ENCODE results near the gene LYPD5.

LYPD5 gene

GRCh38 chr19:43760941-43761340 lies 41.3 kb downstream of the LYPD5 start:
- Histone ChIP-seq H3K9me3 (ENCODE audit: insufficient read depth, low read depth, low read length) (no peaks in the 10 kb centered on the region), H3K36me3 (ENCODE audit: insufficient read depth, low read depth, low read length) (no peaks in the 10 kb centered on the region), H3K4me1 (ENCODE audit: insufficient read depth, low read length) (0 out of 2 replicates have a peak, but pooled peaks cover 7% of the 10 kb centered on the region), H3K27ac (ENCODE audit: low read length) (no peak overlapping the region), H3K27me3 (ENCODE audit: insufficient read depth, low read length) (no peaks in the 10 kb centered on the region), H3K4me3 (ENCODE audit: low read length) (no peak overlapping the region), H3K9ac (ENCODE audit: low read depth, low read length) (no peak overlapping the region)

GRCh38 chr19:43759515-43759914 lies 42.7 kb downstream of the LYPD5 start:
- no peak overlapping the region for H3K4me3 ChIP-seq (ENCODE audit: low read length)
- no peaks in the 10 kb centered on the region for H3K36me3 ChIP-seq (ENCODE audit: insufficient read depth, low read depth, low read length)
- no peak overlapping the region for H3K27ac ChIP-seq (ENCODE audit: low read length)
- no peak overlapping the region for H3K9ac ChIP-seq (ENCODE audit: low read depth, low read length)
- no peaks in the 10 kb centered on the region for H3K27me3 ChIP-seq (ENCODE audit: insufficient read depth, low read length)
- H3K4me1 ChIP-seq (ENCODE audit: insufficient read depth, low read length): 0 out of 2 replicates have a peak, but pooled peaks cover 7% of the 10 kb centered on the region
- H3K9me3 ChIP-seq (ENCODE audit: insufficient read depth, low read depth, low read length): no peaks in the 10 kb centered on the region

DNA sequence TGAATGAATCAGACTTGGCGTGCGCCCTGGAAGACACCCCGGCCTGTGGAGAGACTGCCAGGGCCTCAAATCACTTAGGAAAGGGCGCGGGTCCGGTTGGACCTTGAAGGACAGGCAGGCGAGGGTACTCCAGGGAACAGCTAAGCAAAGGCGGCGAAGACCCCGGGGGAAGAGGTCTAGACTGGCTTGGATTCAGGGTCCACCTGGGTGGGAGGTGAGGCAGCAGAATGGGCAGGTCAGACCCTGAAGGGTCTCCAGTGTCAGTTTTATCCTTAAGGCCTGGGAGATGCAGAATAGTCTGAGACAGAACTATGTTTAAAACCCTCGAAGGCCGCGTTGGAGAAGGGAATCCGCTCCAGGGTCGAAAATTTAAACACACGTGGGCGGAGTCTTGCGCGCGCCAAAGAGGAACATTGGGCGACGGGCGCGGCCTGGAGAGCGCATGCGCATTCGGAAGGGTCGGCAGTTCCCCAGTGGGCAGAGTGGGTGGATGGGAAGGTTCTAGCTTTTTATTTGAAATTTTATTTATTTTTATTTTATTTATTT lies 46.9 kb downstream of the LYPD5 start:
- Histone ChIP-seq H3K36me3 (ENCODE audit: insufficient read depth, low read depth, low read length) (peaks cover 14% of the 10 kb centered on the region), H3K27me3 (ENCODE audit: insufficient read depth, low read length) (no peaks in the 10 kb centered on the region), H3K4me1 (ENCODE audit: insufficient read depth, low read length) (peaks cover 12% of the 10 kb centered on the region; the same call in 1 of the 2 replicates), H3K4me3 (ENCODE audit: low read length) (peak overlapping the region; percentile 89), H3K27ac (ENCODE audit: low read length) (peak overlapping the region; percentile 75), H3K9me3 (ENCODE audit: insufficient read depth, low read depth, low read length) (no peaks in the 10 kb centered on the region), H3K9ac (ENCODE audit: low read depth, low read length) (peak overlapping the region; percentile 96)

DNA sequence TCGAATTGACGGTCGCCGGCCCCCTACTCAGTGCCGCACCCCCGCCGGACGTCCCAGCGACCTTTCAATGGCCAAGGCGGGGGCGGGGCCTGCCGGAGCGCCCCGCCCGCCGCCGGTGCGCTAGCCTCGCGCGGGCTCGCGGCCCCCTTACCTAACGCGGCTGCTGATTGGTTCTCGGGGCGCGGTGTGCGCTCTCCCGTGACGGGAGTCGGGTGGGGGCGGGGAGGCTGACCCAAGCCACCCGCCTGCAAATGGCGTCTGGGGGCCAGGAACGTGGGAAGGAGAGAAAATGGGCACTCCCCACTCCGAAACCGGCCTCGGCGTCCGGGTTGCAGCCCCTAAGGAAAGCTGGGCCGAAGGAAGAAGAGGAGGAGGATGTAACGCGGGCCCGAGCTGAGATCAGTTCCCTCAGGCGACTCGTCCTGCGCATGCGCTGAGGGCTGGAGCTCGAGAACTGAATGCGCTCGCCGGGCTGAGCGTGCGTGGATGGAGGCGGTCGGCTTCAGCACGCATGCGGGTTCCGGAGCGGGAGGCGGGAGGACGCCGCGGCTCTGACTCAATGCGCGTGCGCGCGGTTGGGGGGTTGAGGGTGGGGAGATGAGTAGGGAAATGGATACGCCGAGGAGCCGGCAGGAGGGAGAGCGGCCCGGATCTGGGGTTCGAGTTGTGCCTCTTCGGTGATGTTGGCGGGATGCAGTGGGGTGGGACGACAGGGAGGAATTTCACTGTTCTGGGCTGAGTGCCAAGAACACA lies 47.6 kb downstream of the LYPD5 start, which contains the start of gene SMG9:
SMG9 (minus strand) TSS at position 460 of the 753 bp plus-strand sequence. CDS start 4,221 bp downstream, outside the sequence.
- Histone ChIP-seq H3K27ac (ENCODE audit: low read length) (peak within 1 kb of the TSS; percentile 75), H3K36me3 (ENCODE audit: insufficient read depth, low read depth, low read length) (peaks cover 20% of the 10 kb centered on the region), H3K27me3 (ENCODE audit: insufficient read depth, low read length) (no peaks in the 10 kb centered on the region), H3K4me3 (ENCODE audit: low read length) (peak within 1 kb of the TSS; percentile 89), H3K9me3 (ENCODE audit: insufficient read depth, low read depth, low read length) (no peaks in the 10 kb centered on the region), H3K4me1 (ENCODE audit: insufficient read depth, low read length) (peaks cover 11% of the 10 kb centered on the region; the same call in 1 of the 2 replicates), H3K9ac (ENCODE audit: low read depth, low read length) (peak within 1 kb of the TSS; percentile 96)

DNA sequence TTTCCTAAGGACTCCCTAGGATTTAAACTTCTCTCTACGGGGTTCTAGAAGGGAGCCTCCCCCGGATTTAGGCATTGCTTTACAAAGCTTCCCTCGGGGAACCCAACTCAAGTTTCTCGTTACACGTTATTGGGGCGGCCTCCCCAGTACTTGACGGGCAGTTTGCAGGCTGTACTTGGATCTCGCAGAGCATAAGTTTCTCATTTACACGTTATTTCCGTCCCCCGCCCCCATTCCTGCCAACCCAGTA lies 48.1 kb downstream of the LYPD5 start:
- H3K27ac ChIP-seq (ENCODE audit: low read length): peak overlapping the region; percentile 75
- peak overlapping the region; percentile 96; the same call in 1 of the 2 replicates for H3K9ac ChIP-seq (ENCODE audit: low read depth, low read length)
- no peaks in the 10 kb centered on the region for H3K27me3 ChIP-seq (ENCODE audit: insufficient read depth, low read length)
- peaks cover 7% of the 10 kb centered on the region; the same call in 1 of the 2 replicates for H3K4me1 ChIP-seq (ENCODE audit: insufficient read depth, low read length)
- peaks cover 25% of the 10 kb centered on the region for H3K36me3 ChIP-seq (ENCODE audit: insufficient read depth, low read depth, low read length)
- no peaks in the 10 kb centered on the region for H3K9me3 ChIP-seq (ENCODE audit: insufficient read depth, low read depth, low read length)
- peak overlapping the region; percentile 89 for H3K4me3 ChIP-seq (ENCODE audit: low read length)

GRCh38 chr19:43752287-43752875 lies 49.9 kb downstream of the LYPD5 start:
- no peak overlapping the region; the same call in 1 of the 2 replicates for H3K9ac ChIP-seq (ENCODE audit: low read depth, low read length)
- H3K4me3 ChIP-seq (ENCODE audit: low read length): no peak overlapping the region
- H3K4me1 ChIP-seq (ENCODE audit: insufficient read depth, low read length): peaks cover 7% of the 10 kb centered on the region; the same call in 1 of the 2 replicates
- peaks cover 43% of the 10 kb centered on the region for H3K36me3 ChIP-seq (ENCODE audit: insufficient read depth, low read depth, low read length)
- H3K9me3 ChIP-seq (ENCODE audit: insufficient read depth, low read depth, low read length): no peaks in the 10 kb centered on the region
- no peak overlapping the region for H3K27ac ChIP-seq (ENCODE audit: low read length)
- H3K27me3 ChIP-seq (ENCODE audit: insufficient read depth, low read length): no peaks in the 10 kb centered on the region

- H3K27ac ChIP-seq (ENCODE audit: low read length): no peak overlapping the region
- H3K9me3 ChIP-seq (ENCODE audit: insufficient read depth, low read depth, low read length): no peaks in the 10 kb centered on the region
- no peak overlapping the region for H3K4me3 ChIP-seq (ENCODE audit: low read length)
- H3K9ac ChIP-seq (ENCODE audit: low read depth, low read length): no peak overlapping the region; the same call in 1 of the 2 replicates
- peaks cover 5% of the 10 kb centered on the region; the same call in 1 of the 2 replicates for H3K4me1 ChIP-seq (ENCODE audit: insufficient read depth, low read length)
- H3K27me3 ChIP-seq (ENCODE audit: insufficient read depth, low read length): no peaks in the 10 kb centered on the region
- H3K36me3 ChIP-seq (ENCODE audit: insufficient read depth, low read depth, low read length): peaks cover 51% of the 10 kb centered on the region
Observed at GRCh38 chr19:43751466-43752220, 50.6 kb downstream of the LYPD5 start.

- H3K27me3 ChIP-seq (ENCODE audit: insufficient read depth, low read length): no peaks in the 10 kb centered on the region
- H3K9ac ChIP-seq (ENCODE audit: low read depth, low read length): no peak overlapping the region
- no peak overlapping the region for H3K4me3 ChIP-seq (ENCODE audit: low read length)
- H3K27ac ChIP-seq (ENCODE audit: low read length): no peak overlapping the region
- no peaks in the 10 kb centered on the region for H3K9me3 ChIP-seq (ENCODE audit: insufficient read depth, low read depth, low read length)
- H3K4me1 ChIP-seq (ENCODE audit: insufficient read depth, low read length): peaks cover 5% of the 10 kb centered on the region; the same call in 1 of the 2 replicates
- peaks cover 62% of the 10 kb centered on the region for H3K36me3 ChIP-seq (ENCODE audit: insufficient read depth, low read depth, low read length)
Observed at GRCh38 chr19:43749898-43750297, 52.3 kb downstream of the LYPD5 start.

DNA sequence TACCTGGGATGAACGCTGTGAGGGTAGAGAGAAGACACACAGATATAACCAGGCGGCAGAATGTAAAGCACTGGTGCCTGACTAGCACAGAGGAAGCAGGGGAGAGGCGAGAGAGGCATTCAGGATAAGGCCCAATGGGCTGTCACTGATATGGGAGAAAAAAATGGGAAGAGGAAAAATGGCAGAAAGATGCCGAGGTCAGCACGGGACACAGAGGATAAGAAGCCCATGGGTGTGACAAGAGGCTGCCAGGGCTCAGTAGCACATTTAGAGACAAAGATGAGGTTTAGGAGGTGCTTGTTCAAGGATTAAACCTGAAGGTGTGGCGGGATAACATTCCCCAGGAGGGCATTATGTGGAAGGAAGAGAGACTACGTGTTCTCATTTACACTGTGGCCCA lies 53.1 kb downstream of the LYPD5 start:
- Histone ChIP-seq H3K27ac (ENCODE audit: low read length) (no peak overlapping the region), H3K9ac (ENCODE audit: low read depth, low read length) (no peak overlapping the region), H3K9me3 (ENCODE audit: insufficient read depth, low read depth, low read length) (no peaks in the 10 kb centered on the region), H3K36me3 (ENCODE audit: insufficient read depth, low read depth, low read length) (peaks cover 70% of the 10 kb centered on the region), H3K4me3 (ENCODE audit: low read length) (no peak overlapping the region), H3K27me3 (ENCODE audit: insufficient read depth, low read length) (no peaks in the 10 kb centered on the region), H3K4me1 (ENCODE audit: insufficient read depth, low read length) (peaks cover 5% of the 10 kb centered on the region; the same call in 1 of the 2 replicates)

DNA sequence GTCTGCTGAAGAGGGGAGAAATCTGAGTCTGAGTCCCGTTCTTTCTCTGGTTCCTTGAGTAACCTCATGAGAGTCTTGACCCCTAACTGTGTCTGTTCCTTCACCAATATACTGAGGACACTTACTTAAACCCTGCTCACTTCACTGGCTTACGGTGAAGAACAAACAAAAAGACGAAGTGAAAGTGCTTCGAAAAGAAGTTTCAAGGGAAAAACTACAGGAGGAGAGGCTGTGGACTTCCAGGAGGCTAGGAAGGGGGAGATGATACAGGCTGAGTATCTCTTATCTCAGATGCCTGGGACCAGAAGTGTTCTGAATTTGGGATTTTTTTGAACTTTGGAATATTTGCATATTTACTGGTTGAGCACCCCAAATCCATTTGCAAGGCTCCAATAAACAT lies 53.6 kb downstream of the LYPD5 start:
- no peaks in the 10 kb centered on the region for H3K9me3 ChIP-seq (ENCODE audit: insufficient read depth, low read depth, low read length)
- no peak overlapping the region for H3K27ac ChIP-seq (ENCODE audit: low read length)
- no peaks in the 10 kb centered on the region for H3K27me3 ChIP-seq (ENCODE audit: insufficient read depth, low read length)
- no peak overlapping the region for H3K4me3 ChIP-seq (ENCODE audit: low read length)
- H3K36me3 ChIP-seq (ENCODE audit: insufficient read depth, low read depth, low read length): peaks cover 74% of the 10 kb centered on the region
- H3K4me1 ChIP-seq (ENCODE audit: insufficient read depth, low read length): peaks cover 5% of the 10 kb centered on the region; the same call in 1 of the 2 replicates
- no peak overlapping the region for H3K9ac ChIP-seq (ENCODE audit: low read depth, low read length)

DNA sequence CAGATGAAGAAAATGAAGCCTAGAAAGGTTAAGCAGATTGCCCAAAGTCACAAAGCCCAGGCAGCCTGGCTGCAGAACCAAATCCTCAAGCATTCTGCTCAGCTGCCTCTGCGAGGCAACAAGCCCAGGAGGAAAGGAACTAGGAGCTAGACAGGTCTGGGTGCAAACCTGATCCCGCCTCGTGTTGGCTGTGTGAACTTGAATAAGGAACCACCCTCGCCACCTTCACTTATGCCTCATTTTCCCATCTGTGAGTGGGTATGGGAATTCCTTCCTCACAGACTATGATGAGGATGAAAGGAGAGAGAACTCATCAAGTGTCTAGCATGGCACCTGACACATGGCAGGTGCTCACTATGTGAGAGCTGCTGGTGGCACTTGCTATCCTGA lies 54.0 kb downstream of the LYPD5 start:
- H3K9ac ChIP-seq (ENCODE audit: low read depth, low read length): no peak overlapping the region
- H3K9me3 ChIP-seq (ENCODE audit: insufficient read depth, low read depth, low read length): no peaks in the 10 kb centered on the region
- peaks cover 79% of the 10 kb centered on the region for H3K36me3 ChIP-seq (ENCODE audit: insufficient read depth, low read depth, low read length)
- no peak overlapping the region for H3K27ac ChIP-seq (ENCODE audit: low read length)
- 0 out of 2 replicates have a peak, but pooled peaks cover 4% of the 10 kb centered on the region for H3K4me1 ChIP-seq (ENCODE audit: insufficient read depth, low read length)
- H3K27me3 ChIP-seq (ENCODE audit: insufficient read depth, low read length): no peaks in the 10 kb centered on the region
- no peak overlapping the region for H3K4me3 ChIP-seq (ENCODE audit: low read length)

Measured in iPS-20b (cell line).